Stimulated activated naive B cell treated with anti-CD40 and anti-IgM and Interleukin-4, amounts not matched to agents 10 μg/mL and 1 μg/mL and 100 μg/mL, for 72 hours (primary cell): ENCODE data around the gene ARL14EPL.
A peak's percentile ranks its signal among the peaks of the same experiment; 100 is the strongest.
"Not testable (repeated sequence)": the region's sequence is repeated elsewhere in the genome, so short reads cannot be mapped to it uniquely, and the experiment has no call there.

Experiments
- ATAC-seq, 2 donors: fragments of 150-1000 bp; cut with Tn5 transposase; replicated peaks; 2 replicates each; pipeline ENCODE4 v1.10.0; 2021; ENCODE audit warnings: moderate library complexity in 1 of 2
- DNase-seq: peaks from one replicate; pipeline ENCODE4 v3.0.0; 2021
- H3K27ac Mint-ChIP-seq: one replicate; pipeline ENCODE4 v1.8.0; 2022; ENCODE audit warnings: mild to moderate bottlenecking, mixed read lengths
- H3K27me3 Mint-ChIP-seq, 2 donors: one replicate each; pipeline ENCODE4 v1.8.0; 2022; ENCODE audit warnings: mixed read lengths in 2 of 2
- H3K36me3 Mint-ChIP-seq, 2 donors: one replicate each; pipeline ENCODE4 v1.8.0; 2022; ENCODE audit warnings: mixed read lengths in 2 of 2, mild to moderate bottlenecking in 1 of 2
- H3K4me1 Mint-ChIP-seq, 2 donors: one replicate each; pipeline ENCODE4 v1.8.0; 2022; ENCODE audit warnings: mixed read lengths in 2 of 2, mild to moderate bottlenecking in 1 of 2
- H3K4me3 Mint-ChIP-seq, 2 donors: one replicate each; pipeline ENCODE4 v1.8.0; 2022; ENCODE audit warnings: mild to moderate bottlenecking in 2 of 2, mixed read lengths in 2 of 2, moderate library complexity in 1 of 2
- H3K9me3 Mint-ChIP-seq, 2 donors: one replicate each; pipeline ENCODE4 v1.8.0; 2022; ENCODE audit warnings: mixed read lengths in 2 of 2, mild to moderate bottlenecking in 1 of 2

Gene ARL14EPL

DNA sequence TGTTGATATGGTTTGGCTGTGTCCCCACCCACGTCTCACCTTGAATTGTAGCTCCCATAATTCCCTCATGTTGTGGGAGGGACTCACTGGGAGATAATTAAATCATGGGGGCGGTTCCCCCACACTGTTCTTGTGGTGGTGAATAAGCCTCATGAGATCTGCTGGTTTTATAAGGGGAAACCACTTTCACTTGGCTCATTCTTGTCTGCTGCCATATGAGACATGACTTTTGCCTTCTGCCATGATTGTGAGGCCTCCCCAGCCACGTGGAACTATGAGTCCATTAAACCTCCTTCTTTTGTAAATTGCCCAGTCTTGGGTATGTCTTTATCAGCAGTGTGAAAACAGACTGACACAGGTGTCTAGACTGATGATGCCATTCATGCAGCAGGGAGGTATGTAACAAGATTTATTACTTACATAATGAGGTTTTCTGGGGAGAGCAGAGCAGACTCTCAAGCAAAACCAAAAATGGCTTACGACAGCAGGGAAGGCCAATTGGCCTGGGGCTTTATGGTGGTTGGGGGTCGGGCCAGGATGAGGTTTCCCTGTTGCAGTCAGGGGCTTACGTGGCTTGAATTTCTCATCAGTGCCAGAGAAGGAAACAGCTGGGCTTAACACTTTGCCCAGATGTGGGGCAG, 43.0 kb downstream of the ARL14EPL start:
- Mint-ChIP-seq H3K36me3 (peaks cover 0 to 14% of the 10 kb centered on the region in 2 donors), H3K4me3 (peak overlapping the region; percentile 35 to 74), H3K27ac (peak overlapping the region; percentile 87), H3K27me3 (no peaks in the 10 kb centered on the region), H3K4me1 (peaks cover 25 to 30% of the 10 kb centered on the region in 2 donors), H3K9me3 (peaks cover 6 to 8% of the 10 kb centered on the region in 2 donors)
- ATAC-seq, result peak; percentile 16 to 26
- no peak for DNase-seq

DNA sequence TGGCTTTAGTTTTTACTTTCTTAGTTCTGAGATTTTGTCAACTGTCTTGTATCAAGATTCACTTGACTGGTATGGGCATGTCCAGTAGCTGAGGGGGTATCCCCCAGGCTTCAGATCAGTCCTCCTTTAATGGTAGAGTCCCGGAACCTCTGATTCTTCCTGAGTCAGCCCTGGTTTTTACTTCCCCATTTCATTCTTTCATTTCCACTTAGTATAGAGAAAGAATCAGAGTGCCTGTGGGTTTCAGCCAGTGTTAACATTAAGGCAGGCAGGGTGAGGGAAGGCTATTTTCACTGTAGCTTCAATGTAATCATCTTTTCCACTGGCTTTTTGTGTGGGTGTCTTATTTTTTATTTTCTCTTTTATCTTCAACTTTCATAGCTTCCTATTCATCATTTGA, 44.2 kb downstream of the ARL14EPL start:
- peaks cover 8 to 22% of the 10 kb centered on the region in 2 donors for H3K36me3 Mint-ChIP-seq
- peaks cover 6 to 8% of the 10 kb centered on the region in 2 donors for H3K9me3 Mint-ChIP-seq
- peak overlapping the region; percentile 84 for H3K27ac Mint-ChIP-seq
- peaks cover 27 to 38% of the 10 kb centered on the region in 2 donors for H3K4me1 Mint-ChIP-seq
- H3K4me3 Mint-ChIP-seq, result peak overlapping the region; percentile 62 to 67
- H3K27me3 Mint-ChIP-seq, result no peaks in the 10 kb centered on the region
- peak; percentile 99 for ATAC-seq
- peak; percentile 75 for DNase-seq

DNA sequence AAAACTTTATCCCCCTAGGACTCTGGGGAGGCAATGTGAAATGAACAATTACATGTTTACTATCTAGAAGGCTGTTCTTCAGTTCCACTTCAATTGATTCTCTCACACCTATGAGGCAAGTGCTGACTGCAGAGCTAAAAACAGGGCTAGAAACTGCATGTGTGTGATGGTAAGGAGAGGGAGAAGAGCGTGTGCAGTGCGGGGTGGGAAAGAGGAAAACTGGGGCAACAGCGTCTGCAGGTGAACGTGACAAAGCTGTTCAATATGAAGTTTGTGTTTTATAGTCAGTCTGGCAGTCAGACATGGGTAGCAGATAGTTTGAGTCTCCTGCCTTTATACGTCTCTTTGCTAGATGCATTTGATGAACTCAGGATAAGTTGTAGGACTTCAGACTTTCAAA, 45.9 kb downstream of the ARL14EPL start:
- Mint-ChIP-seq H3K9me3 (peaks cover 6 to 8% of the 10 kb centered on the region in 2 donors), H3K36me3 (peaks cover 15 to 37% of the 10 kb centered on the region in 2 donors), H3K4me1 (peaks cover 35 to 55% of the 10 kb centered on the region in 2 donors), H3K27me3 (no peaks in the 10 kb centered on the region), H3K27ac (no peak overlapping the region), H3K4me3 (no peak overlapping the region)
- no peak for ATAC-seq
- no peak for DNase-seq

DNA sequence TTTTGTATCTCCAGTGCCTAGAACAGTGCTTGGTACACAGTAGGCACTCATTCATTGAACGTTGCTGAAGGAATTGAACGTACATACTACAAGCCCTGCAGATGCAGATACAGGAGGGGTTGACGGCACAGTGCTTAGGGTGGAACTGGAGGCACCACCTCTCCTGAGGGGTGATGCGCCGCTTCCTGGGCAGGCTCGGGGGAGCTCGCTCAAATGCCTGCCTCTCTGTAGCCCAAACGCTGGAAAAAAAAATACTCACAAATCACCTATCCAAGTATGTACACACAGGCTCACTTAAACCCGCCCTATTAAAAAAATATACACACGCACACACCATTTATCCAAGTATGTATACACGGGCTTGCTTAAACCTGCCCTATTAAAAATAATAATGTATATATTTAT, 52.0 kb downstream of the ARL14EPL start:
- DNase-seq (no peak), ATAC-seq (peak; percentile 21 to 38)
- Mint-ChIP-seq H3K27ac (peak overlapping the region; percentile 42), H3K27me3 (no peaks in the 10 kb centered on the region), H3K9me3 (no peaks in the 10 kb centered on the region), H3K4me1 (peaks cover 26 to 56% of the 10 kb centered on the region in 2 donors), H3K4me3 (peak overlapping the region; percentile 86 to 87), H3K36me3 (peaks cover 18 to 47% of the 10 kb centered on the region in 2 donors)

DNA sequence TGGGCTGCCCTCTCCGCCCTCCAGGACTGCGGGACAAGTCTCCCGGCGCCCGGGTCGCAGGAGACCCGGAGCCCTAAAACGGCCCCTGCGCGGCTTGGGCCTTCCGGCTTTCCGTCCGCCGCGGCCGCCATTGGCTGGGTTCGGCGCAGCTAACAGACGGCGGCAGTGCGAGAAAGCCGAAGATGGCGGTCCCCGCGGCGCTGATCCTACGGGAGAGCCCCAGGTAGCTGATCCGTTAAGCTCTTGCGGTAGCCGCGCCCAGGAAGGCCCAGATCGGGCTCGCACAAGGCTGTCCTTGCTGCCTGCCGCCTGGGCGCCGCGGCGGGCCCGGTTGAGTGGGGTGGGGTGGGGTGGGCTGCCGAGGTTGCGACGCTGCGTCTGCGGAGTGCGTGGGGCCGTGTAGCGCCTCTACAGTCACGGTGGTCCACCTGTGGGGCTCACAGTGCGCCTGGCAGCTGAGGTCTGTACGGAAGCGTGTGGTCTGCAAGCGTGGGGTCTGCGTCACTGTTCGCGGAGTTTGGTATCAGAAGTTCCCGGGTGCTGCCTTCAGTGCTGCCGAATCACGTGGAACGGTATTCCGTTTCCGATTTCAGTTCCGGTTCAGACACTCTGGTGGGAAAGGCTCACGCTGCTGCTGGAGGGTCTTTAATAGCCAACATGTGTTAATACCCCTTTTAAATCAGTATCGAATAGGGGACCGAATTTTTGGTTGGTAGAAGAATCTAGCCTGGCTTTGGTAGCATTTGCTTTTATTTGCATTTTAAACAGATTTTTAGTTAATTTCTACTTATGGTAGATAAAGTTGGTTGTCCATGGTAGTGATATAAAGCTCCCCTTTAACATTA, 52.8 kb downstream of the ARL14EPL start, which contains the start of gene COMMD10:
COMMD10 (plus strand) TSS at position 155 of the 845 bp plus-strand sequence.
- H3K27me3 Mint-ChIP-seq, result no peaks in the 10 kb centered on the region
- peaks cover 18 to 47% of the 10 kb centered on the region in 2 donors for H3K36me3 Mint-ChIP-seq
- H3K9me3 Mint-ChIP-seq, result no peaks in the 10 kb centered on the region
- peak within 1 kb of the TSS; percentile 86 to 87 for H3K4me3 Mint-ChIP-seq
- peaks cover 30 to 62% of the 10 kb centered on the region in 2 donors for H3K4me1 Mint-ChIP-seq
- peak; percentile 95 to 96 for ATAC-seq
- DNase-seq, result peak; percentile 79
- peak within 1 kb of the TSS; percentile 95 for H3K27ac Mint-ChIP-seq

DNA sequence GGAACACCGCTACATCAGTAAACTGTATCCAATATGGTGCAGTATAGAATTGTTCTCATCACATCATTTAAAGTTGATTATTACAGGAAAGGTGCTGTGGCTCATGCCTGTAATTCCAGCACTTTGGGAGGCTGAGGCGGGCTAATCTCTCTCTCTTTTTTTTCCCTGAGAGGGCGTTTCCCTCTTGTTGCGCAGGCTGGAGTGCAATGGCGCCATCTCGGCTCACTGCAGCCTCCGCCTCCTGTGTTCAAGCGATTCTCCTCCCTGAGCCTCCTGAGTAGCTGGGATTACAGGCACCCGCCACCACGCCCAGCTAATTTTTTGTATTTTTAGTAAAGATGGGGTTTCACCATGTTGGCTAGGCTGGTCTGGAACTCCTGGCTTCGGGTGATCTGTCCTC, 54.0 kb downstream of the ARL14EPL start:
- ATAC-seq, H3K9me3 Mint-ChIP-seq, H3K27me3 Mint-ChIP-seq, DNase-seq: not testable (repeated sequence)
- H3K4me3 Mint-ChIP-seq, result peak overlapping the region; percentile 11 to 52
- peaks cover 33 to 64% of the 10 kb centered on the region in 2 donors for H3K4me1 Mint-ChIP-seq
- H3K36me3 Mint-ChIP-seq, result peaks cover 15 to 44% of the 10 kb centered on the region in 2 donors
- H3K27ac Mint-ChIP-seq, result peak overlapping the region; percentile 11

DNA sequence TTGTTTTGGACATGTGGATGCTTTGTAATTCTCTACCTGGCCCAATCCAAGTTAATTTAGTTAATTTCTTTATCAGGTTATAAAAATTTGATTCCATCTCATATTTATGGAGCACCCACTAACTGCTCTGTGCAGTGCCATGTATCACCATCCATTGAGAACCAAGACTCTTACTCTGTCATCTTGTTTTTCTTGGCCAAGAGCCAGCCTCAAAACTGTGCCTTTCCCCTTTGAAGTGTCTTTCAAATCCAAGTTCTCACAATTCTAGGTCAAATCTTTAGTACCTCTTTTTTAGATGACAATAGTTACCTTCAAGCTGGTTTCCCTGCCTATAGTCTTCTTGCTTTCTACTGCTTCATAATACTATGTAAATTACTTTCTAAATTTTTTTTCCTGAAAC, 55.8 kb downstream of the ARL14EPL start:
- Mint-ChIP-seq H3K27me3 (no peaks in the 10 kb centered on the region), H3K4me3 (no peak overlapping the region), H3K27ac (peak overlapping the region; percentile 47), H3K9me3 (no peaks in the 10 kb centered on the region), H3K36me3 (peaks cover 11 to 42% of the 10 kb centered on the region in 2 donors), H3K4me1 (peaks cover 24 to 46% of the 10 kb centered on the region in 2 donors)
- ATAC-seq (no peak), DNase-seq (no peak)

DNA sequence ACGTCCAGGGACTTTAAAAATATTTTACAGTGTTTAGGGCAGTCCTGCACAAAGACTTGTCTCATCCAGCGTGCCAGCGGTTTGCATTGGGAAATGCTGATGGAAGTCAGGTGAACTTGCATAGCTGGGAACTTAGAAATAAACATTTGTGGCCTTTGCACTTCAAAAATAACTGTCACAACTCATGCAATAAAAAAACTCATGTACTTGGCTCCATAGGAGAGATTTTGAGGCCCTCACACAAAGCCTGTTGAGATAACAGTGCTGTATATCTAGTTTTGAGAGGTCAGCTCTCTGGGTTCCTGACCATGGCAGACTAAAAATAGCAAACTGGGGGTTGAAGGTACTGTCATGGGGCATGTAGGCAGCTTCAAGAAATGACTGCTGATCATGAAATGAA, 58.0 kb downstream of the ARL14EPL start:
- DNase-seq (no peak), ATAC-seq (no peak)
- H3K27me3 Mint-ChIP-seq, result no peaks in the 10 kb centered on the region
- no peaks in the 10 kb centered on the region for H3K9me3 Mint-ChIP-seq
- peaks cover 17 to 35% of the 10 kb centered on the region in 2 donors for H3K4me1 Mint-ChIP-seq
- no peak overlapping the region for H3K4me3 Mint-ChIP-seq
- H3K36me3 Mint-ChIP-seq, result peaks cover 22 to 50% of the 10 kb centered on the region in 2 donors
- H3K27ac Mint-ChIP-seq, result no peak overlapping the region

DNA sequence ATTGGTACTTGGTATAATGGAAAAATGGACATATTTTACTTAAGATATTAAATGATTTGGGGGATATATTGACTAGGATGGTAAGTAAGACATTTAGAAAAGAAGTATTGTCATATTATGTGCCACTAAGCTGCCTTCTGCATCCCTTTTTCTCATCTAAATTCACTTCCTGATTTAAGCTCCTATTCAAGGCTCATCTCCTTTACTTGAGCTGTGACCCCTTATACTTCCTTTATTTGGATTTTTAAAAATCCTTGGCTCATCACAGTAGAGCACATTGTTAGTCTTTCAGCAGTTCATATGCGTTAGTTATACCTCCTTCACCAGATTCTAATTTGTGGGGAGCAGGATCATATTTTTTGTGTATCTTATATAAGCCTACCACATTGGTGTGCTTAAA, 59.1 kb downstream of the ARL14EPL start:
- no peaks in the 10 kb centered on the region for H3K27me3 Mint-ChIP-seq

DNA sequence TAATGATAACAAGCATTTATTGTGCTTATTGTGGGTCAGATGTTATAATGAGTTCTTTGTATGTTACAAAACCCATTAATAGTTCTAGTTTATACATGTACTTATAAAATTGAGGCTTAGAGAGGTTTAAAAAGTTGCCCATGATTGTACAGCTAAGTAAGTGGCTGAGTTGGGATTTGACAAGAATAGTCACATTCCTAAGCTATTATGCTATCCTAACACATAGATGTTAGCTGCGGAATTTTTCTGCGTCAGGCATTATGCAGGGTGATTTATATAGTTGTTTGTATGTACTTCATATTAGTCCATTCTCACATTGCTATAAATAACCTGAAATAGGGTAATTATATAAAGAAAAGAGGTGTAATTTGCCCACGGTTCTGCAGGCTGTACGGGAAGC, 65.0 kb downstream of the ARL14EPL start:
- DNase-seq (no peak), ATAC-seq (no peak)
- Mint-ChIP-seq H3K36me3 (peaks cover 49 to 68% of the 10 kb centered on the region in 2 donors), H3K27ac (no peak overlapping the region), H3K9me3 (no peaks in the 10 kb centered on the region), H3K27me3 (no peaks in the 10 kb centered on the region), H3K4me3 (no peak overlapping the region), H3K4me1 (peaks cover 2 to 7% of the 10 kb centered on the region in 2 donors)

More for the DNA sequence above, 59.1 kb downstream of the ARL14EPL start:
- H3K4me1 Mint-ChIP-seq, result peaks cover 15 to 34% of the 10 kb centered on the region in 2 donors
- ATAC-seq (no peak), DNase-seq (no peak)
- H3K9me3 Mint-ChIP-seq, result no peaks in the 10 kb centered on the region
- no peak overlapping the region for H3K4me3 Mint-ChIP-seq
- no peak overlapping the region for H3K27ac Mint-ChIP-seq
- peaks cover 25 to 55% of the 10 kb centered on the region in 2 donors for H3K36me3 Mint-ChIP-seq

DNA sequence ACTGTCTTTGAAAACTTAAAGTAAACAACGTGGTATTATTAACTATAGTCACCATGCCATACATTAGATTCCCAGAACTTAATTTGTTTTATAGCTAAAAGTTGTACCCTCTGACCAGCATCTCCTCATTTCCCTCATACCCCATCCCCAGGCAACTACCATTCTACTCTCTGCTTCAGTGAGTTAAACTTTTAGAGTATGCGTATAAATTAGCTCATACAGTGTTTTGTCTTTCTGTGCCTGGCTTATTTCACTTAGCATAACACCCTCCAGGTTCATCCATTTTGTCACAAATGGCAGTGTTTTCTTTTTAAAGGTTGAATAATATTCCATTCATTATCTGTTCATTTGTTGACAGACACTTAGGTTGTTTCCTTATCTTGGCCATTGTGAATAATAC, 66.7 kb downstream of the ARL14EPL start:
- Mint-ChIP-seq H3K4me3 (no peak overlapping the region), H3K36me3 (peaks cover 45 to 70% of the 10 kb centered on the region in 2 donors), H3K9me3 (no peaks in the 10 kb centered on the region), H3K27ac (no peak overlapping the region), H3K4me1 (peaks cover 6 to 17% of the 10 kb centered on the region in 2 donors), H3K27me3 (no peaks in the 10 kb centered on the region)
- ATAC-seq, result no peak
- no peak for DNase-seq

DNA sequence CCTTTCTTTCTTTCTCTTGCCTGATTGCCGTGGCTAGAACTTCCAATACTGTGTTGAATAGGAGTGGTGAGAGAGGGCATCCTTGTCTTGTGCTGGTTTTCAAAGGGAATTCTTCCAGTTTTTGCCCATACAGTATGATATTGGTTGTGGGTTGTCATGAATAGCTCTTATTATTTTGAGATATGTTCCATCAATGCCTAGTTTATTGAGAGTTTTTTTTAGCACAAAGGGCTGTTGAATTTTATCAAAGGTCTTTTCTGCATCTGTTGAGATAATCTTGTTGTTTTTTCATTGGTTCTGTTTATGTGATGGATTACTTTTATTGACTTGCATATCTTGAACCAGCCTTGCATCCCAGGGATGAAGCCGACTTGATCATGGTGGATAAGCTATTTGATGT, 72.7 kb downstream of the ARL14EPL start:
- not testable (repeated sequence) for H3K27ac Mint-ChIP-seq, H3K9me3 Mint-ChIP-seq, DNase-seq, H3K27me3 Mint-ChIP-seq, H3K4me3 Mint-ChIP-seq, ATAC-seq
- peaks cover 68 to 91% of the 10 kb centered on the region in 2 donors for H3K36me3 Mint-ChIP-seq
- peaks cover 14 to 39% of the 10 kb centered on the region in 2 donors for H3K4me1 Mint-ChIP-seq
